ENCODE results near the gene ADRB2.

DNA sequence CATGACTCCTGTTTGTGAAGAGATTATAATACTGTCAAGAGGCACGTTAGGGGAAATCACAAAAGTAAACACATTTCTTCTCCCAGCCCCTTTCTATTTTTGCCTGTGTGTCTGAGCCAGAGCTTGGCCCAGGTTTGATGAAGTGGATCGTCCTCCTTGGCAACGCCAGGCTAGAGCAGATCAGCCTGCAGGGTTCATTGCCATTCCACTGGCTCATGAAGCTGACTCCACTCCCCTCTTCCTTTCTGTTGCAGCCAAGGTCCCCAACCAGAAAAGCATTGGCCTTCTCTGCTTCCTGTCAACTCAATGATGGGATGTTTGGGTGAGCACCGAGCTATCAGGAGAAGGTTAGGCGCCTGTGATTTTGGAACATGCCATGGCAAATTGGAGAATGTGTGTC is 3.3 kb downstream of the ADRB2 start:
- TF ChIP-seq, protein P1, sequence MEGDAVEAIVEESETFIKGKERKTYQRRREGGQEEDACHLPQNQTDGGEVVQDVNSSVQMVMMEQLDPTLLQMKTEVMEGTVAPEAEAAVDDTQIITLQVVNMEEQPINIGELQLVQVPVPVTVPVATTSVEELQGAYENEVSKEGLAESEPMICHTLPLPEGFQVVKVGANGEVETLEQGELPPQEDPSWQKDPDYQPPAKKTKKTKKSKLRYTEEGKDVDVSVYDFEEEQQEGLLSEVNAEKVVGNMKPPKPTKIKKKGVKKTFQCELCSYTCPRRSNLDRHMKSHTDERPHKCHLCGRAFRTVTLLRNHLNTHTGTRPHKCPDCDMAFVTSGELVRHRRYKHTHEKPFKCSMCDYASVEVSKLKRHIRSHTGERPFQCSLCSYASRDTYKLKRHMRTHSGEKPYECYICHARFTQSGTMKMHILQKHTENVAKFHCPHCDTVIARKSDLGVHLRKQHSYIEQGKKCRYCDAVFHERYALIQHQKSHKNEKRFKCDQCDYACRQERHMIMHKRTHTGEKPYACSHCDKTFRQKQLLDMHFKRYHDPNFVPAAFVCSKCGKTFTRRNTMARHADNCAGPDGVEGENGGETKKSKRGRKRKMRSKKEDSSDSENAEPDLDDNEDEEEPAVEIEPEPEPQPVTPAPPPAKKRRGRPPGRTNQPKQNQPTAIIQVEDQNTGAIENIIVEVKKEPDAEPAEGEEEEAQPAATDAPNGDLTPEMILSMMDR (IDR thresholded peaks at IDR 0.05), result no peak
- no peak for TF ChIP-seq POLR2A (IDR thresholded peaks at IDR 0.05)
